ENCODE results near the gene ELOVL5.

The ELOVL5 gene

GRCh38 chr6:53290537-53291510 lies 57.9 kb downstream of the ELOVL5 start:
- H3K9me3 ChIP-seq (ENCODE audit: low read depth, low read length), result no peaks in the 10 kb centered on the region
- no peak overlapping the region for H3K9ac ChIP-seq (ENCODE audit: insufficient read length)
- H3K27ac ChIP-seq, result no peak overlapping the region
- no peak for TF ChIP-seq POLR2AphosphoS5 (IDR thresholded peaks at IDR 0.05; ENCODE audit: borderline replicate concordance, low read depth, low read length)
- TF ChIP-seq FOXP2 (optimal IDR thresholded peaks at IDR 0.05; ENCODE audit: control extremely low read depth, extremely low read length, insufficient read depth), result no peak
- DNase-seq (ENCODE audit: low read depth, low spot score), result no peak
- no peak overlapping the region for H3K4me3 ChIP-seq
- peaks cover 65% of the 10 kb centered on the region for H3K36me3 ChIP-seq (ENCODE audit: insufficient read depth, low read length)

- no peaks in the 10 kb centered on the region for H3K9me3 ChIP-seq (ENCODE audit: low read depth, low read length)
- no peak for DNase-seq (ENCODE audit: low read depth, low spot score)
- H3K4me3 ChIP-seq, result no peak overlapping the region
- no peak overlapping the region for H3K27ac ChIP-seq
- H3K36me3 ChIP-seq (ENCODE audit: insufficient read depth, low read length), result peaks cover 53% of the 10 kb centered on the region
- H3K9ac ChIP-seq (ENCODE audit: insufficient read length), result no peak overlapping the region
- no peak for TF ChIP-seq FOXP2 (optimal IDR thresholded peaks at IDR 0.05; ENCODE audit: control extremely low read depth, extremely low read length, insufficient read depth)
- TF ChIP-seq EZH2 (IDR thresholded peaks at IDR 0.05), result no peak
- no peak for TF ChIP-seq POLR2AphosphoS5 (IDR thresholded peaks at IDR 0.05; ENCODE audit: borderline replicate concordance, low read depth, low read length)
These were observed 61.2 kb downstream of the ELOVL5 start for GRCh38 chr6:53287336-53288225.

- Histone ChIP-seq H3K4me3 (no peak overlapping the region), H3K9ac (ENCODE audit: insufficient read length) (no peak overlapping the region), H3K9me3 (ENCODE audit: low read depth, low read length) (no peaks in the 10 kb centered on the region), H3K27ac (no peak overlapping the region), H3K36me3 (ENCODE audit: insufficient read depth, low read length) (peaks cover 46% of the 10 kb centered on the region)
- TF ChIP-seq POLR2AphosphoS5 (IDR thresholded peaks at IDR 0.05; ENCODE audit: borderline replicate concordance, low read depth, low read length), result no peak
- TF ChIP-seq FOXP2 (optimal IDR thresholded peaks at IDR 0.05; ENCODE audit: control extremely low read depth, extremely low read length, insufficient read depth), result no peak
- no peak for TF ChIP-seq EZH2 (IDR thresholded peaks at IDR 0.05)
- no peak for DNase-seq (ENCODE audit: low read depth, low spot score)
These were observed 63.8 kb downstream of the ELOVL5 start for GRCh38 chr6:53284901-53285300.

GRCh38 chr6:53282741-53283140 lies 66.0 kb downstream of the ELOVL5 start:
- Histone ChIP-seq H3K4me3 (no peak overlapping the region), H3K36me3 (ENCODE audit: insufficient read depth, low read length) (peaks cover 46% of the 10 kb centered on the region), H3K9me3 (ENCODE audit: low read depth, low read length) (no peaks in the 10 kb centered on the region), H3K27ac (no peak overlapping the region), H3K9ac (ENCODE audit: insufficient read length) (no peak overlapping the region)
- no peak for TF ChIP-seq FOXP2 (optimal IDR thresholded peaks at IDR 0.05; ENCODE audit: control extremely low read depth, extremely low read length, insufficient read depth)
- no peak for TF ChIP-seq POLR2AphosphoS5 (IDR thresholded peaks at IDR 0.05; ENCODE audit: borderline replicate concordance, low read depth, low read length)
- TF ChIP-seq EZH2 (IDR thresholded peaks at IDR 0.05), result no peak
- DNase-seq (ENCODE audit: low read depth, low spot score), result no peak

- no peak overlapping the region for H3K9ac ChIP-seq (ENCODE audit: insufficient read length)
- H3K9me3 ChIP-seq (ENCODE audit: low read depth, low read length), result no peaks in the 10 kb centered on the region
- H3K36me3 ChIP-seq (ENCODE audit: insufficient read depth, low read length), result peaks cover 46% of the 10 kb centered on the region
- no peak for DNase-seq (ENCODE audit: low read depth, low spot score)
- H3K27ac ChIP-seq, result no peak overlapping the region
- no peak overlapping the region for H3K4me3 ChIP-seq
- TF ChIP-seq EZH2 (IDR thresholded peaks at IDR 0.05) (no peak), POLR2AphosphoS5 (IDR thresholded peaks at IDR 0.05; ENCODE audit: borderline replicate concordance, low read depth, low read length) (no peak), FOXP2 (optimal IDR thresholded peaks at IDR 0.05; ENCODE audit: control extremely low read depth, extremely low read length, insufficient read depth) (no peak)
These were observed 66.5 kb downstream of the ELOVL5 start for GRCh38 chr6:53282234-53282633.

GRCh38 chr6:53281518-53282215 lies 67.1 kb downstream of the ELOVL5 start:
- Histone ChIP-seq H3K36me3 (ENCODE audit: insufficient read depth, low read length) (peaks cover 44% of the 10 kb centered on the region), H3K4me3 (no peak overlapping the region), H3K27ac (no peak overlapping the region), H3K9me3 (ENCODE audit: low read depth, low read length) (no peaks in the 10 kb centered on the region), H3K9ac (ENCODE audit: insufficient read length) (no peak overlapping the region)
- no peak for TF ChIP-seq EZH2 (IDR thresholded peaks at IDR 0.05)
- TF ChIP-seq FOXP2 (optimal IDR thresholded peaks at IDR 0.05; ENCODE audit: control extremely low read depth, extremely low read length, insufficient read depth), result no peak
- TF ChIP-seq POLR2AphosphoS5 (IDR thresholded peaks at IDR 0.05; ENCODE audit: borderline replicate concordance, low read depth, low read length), result no peak
- no peak for DNase-seq (ENCODE audit: low read depth, low spot score)

GRCh38 chr6:53280207-53280606 lies 68.5 kb downstream of the ELOVL5 start:
- TF ChIP-seq POLR2AphosphoS5 (IDR thresholded peaks at IDR 0.05; ENCODE audit: borderline replicate concordance, low read depth, low read length) (no peak), FOXP2 (optimal IDR thresholded peaks at IDR 0.05; ENCODE audit: control extremely low read depth, extremely low read length, insufficient read depth) (no peak), EZH2 (IDR thresholded peaks at IDR 0.05) (no peak)
- no peak overlapping the region for H3K4me3 ChIP-seq
- H3K36me3 ChIP-seq (ENCODE audit: insufficient read depth, low read length), result peaks cover 47% of the 10 kb centered on the region
- no peaks in the 10 kb centered on the region for H3K9me3 ChIP-seq (ENCODE audit: low read depth, low read length)
- H3K27ac ChIP-seq, result no peak overlapping the region
- DNase-seq (ENCODE audit: low read depth, low spot score), result no peak
- no peak overlapping the region for H3K9ac ChIP-seq (ENCODE audit: insufficient read length)
